Stimulated activated CD4-positive, alpha-beta T cell treated with anti-CD3 and anti-CD28 coated beads, TNF-alpha, amount 100 ng/mL, for 1 hour (primary cell): ENCODE data around the gene B4GALT1.
"Not testable (repeated sequence)": the region's sequence is repeated elsewhere in the genome, so short reads cannot be mapped to it uniquely, and the experiment has no call there.

Source experiments
- DNase-seq, 3 donors: peaks; one replicate each; pipeline ENCODE4 v3.0.0-alpha.2; 2020; ENCODE audit warnings: low read depth in 3 of 3, low spot score in 1 of 3

B4GALT1 gene

DNA sequence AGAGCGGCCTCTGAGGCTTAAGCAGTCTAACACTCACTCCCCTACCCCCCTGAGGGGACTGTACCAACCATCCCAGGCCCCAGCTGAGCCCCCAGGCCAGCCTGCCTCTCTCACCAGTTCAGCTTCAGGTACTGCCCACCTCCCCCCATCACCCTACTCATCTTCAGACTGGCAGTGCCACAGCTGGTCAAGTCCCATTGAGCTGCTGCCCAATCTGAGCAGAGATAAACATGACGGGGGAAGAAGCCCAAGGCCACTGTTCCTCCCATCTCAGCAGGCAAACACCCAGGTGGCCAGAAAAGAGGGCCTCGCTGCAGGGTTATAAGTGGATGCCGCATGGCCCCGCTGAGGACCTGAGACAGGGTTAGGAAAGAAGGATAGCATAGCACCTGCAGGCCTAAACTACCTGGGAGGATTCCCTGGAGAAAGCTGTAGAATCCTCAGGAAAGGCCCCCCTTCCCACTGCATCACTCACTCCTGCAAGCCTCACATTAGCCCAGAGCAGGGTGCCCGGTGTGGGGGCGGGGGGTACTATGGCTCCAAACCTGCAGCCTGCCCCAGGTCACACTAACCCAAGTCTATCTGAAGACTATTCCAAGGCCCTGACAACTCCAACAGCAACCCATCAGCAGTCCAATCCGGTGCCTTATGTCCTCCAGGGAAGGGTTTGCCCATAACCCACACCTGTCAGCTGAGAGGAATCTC, 3.6 kb downstream of the B4GALT1 start:
- no peak for DNase-seq

DNA sequence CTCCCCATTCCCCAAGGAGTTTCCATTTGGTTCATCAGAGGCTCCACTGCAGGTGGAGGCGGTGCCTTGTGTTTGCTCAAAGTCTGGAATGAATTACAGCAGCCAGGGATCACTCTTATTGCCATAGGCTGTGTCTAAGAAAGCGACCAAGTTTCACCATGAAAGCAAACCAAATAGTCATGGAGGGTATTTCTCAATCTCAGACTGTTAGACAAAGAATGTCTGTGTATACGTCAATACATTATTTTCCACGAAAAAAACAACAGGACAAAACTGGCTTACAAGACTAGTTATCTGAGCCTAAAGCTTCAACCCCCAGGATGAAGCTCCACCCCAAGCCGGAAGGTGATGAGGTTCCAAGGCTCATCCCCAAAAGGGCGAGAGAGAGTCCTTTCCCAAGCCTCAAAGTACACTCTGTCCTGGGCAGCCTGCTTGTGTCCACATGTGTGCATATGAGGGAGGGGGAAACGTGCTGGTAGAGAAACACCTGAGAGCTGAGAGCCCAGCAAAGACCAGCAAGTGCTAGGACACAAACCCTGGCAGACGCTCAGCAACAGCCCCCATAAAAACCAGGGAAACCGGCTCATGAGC, 4.3 kb downstream of the B4GALT1 start:
- DNase-seq, result no peak

DNA sequence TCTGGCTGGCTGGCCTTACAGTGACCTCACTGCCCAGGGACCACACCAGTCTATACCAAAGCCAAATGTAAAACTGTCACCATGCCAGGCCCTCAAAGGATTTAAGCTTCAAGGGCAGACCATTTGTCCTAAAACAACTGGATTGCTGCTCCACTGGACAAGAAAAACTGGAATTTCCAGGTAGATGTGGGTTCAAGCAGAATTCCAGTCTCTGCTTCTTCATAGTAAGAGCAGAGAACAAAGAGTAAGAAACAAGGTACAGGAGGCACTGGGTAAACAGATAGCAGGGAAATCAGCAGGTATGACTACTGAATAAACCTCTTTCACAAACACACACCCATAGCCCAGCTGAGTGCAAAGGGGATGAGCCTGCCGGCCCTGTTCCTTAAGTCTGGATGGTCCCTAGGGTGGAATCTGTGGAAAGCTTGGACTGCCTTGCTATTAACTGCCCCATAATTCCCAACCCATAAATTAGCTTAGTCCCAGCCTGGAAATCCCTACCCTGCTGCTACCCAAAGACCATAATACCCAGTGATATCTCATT, 5.5 kb downstream of the B4GALT1 start:
- DNase-seq, result no peak

DNA sequence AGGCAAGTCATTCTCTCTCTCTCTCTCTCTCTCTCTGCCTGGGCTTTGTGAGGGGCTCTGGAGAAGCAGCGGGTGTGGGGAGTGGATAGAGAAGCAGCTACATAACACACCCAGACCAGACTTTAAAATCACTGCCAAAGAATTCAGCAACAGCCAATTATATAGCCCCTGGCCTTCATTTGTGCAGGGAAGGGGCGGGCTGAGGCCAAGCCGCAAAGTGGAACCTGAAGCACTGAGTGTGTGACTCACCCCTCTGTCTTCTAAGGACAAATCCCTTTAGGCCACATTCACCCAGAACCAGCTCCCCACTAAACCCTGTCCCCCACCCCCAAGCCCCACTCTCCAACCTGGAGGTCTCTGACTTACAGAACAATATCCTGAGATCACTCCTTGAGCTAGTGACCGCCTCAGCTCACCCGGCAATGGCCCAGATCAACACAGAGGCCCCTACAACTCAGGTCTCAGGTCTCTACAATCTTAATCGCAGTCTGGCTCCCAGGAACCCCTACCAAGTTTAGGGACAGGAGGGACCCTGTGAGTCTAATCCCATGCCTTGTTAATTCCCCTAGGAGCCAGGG, 6.0 kb downstream of the B4GALT1 start:
- DNase-seq, result no peak

DNA sequence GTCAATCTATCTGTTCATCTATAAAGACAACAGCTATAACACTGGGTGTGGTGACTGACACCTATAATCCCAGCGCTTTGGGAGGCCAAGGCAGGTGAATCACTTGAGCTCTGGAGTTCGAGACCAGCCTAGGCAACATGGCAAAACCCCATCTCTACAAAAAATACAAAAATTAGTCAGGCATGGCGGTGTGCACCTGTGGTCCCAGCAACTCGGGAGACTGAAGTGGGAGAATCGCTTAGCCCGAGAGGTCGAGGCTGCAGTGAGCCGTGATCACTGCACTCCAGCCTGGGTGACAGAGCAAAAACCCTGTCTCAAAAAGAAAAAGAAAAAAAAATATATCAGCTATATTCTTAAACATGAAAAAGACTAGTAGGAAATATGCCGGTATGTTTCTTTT, 6.7 kb downstream of the B4GALT1 start:
- DNase-seq, result not testable (repeated sequence)

DNA sequence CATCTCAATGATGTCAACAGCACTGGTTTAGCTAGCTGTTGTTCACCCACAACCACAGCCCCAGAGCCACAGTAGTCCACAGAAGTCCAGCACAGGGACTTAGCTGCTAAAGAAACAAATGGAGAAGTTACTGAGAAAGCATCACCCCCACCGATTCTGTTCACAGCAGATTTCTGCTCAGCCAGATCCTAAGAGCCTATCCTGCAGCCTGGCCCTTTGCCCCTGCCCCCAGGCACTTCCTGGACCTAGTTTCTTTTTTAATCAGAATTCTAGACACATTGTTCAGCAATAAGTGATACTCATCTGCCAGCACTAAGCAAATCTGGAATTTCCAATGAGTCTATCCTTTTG, 7.4 kb downstream of the B4GALT1 start:
- peak in 1 of 3 donors; percentile 42 for DNase-seq

DNA sequence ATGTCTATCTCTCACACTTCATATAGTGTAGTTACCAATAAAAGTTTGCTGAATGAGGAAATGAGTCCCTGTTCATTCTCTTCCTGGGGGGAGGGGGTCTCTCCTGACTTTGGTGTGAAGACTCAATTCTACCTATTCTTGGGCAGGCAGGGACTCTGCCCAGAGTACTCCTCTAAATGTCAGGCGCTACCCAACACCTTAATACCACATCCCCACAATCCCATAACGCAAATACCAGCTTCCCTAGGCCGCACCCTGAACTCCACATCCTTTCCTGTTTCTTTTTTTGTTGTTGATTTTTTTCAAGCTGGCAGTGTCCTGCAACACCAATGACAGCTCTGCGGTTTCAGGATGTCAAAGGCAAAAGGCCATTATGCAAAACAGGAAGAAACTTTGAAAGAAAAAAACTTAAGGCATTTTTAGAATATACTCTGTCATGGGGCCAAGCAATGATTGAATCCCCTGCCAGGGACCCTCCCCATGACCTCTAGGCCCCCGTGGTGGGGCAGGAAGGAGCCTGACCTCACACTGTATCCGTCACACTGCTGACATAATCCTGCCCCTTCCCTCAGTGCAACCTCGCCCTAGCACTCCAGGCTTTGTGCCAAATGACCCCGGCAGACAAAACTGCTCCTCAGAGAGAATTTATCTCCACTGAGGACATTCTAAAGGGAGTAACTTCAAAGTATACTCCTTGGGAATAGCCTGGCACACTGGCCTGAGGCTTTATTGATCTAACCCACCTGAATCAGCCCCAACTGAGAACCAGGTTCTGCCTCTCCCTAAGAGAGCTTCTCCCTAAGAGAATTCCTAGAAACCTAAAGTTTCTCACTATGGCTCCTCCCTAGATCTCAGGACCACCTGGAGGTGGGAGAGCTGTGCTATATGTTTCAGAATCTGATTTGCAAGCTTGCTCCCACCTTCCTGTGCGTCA, 8.0 kb downstream of the B4GALT1 start:
- no peak for DNase-seq

DNA sequence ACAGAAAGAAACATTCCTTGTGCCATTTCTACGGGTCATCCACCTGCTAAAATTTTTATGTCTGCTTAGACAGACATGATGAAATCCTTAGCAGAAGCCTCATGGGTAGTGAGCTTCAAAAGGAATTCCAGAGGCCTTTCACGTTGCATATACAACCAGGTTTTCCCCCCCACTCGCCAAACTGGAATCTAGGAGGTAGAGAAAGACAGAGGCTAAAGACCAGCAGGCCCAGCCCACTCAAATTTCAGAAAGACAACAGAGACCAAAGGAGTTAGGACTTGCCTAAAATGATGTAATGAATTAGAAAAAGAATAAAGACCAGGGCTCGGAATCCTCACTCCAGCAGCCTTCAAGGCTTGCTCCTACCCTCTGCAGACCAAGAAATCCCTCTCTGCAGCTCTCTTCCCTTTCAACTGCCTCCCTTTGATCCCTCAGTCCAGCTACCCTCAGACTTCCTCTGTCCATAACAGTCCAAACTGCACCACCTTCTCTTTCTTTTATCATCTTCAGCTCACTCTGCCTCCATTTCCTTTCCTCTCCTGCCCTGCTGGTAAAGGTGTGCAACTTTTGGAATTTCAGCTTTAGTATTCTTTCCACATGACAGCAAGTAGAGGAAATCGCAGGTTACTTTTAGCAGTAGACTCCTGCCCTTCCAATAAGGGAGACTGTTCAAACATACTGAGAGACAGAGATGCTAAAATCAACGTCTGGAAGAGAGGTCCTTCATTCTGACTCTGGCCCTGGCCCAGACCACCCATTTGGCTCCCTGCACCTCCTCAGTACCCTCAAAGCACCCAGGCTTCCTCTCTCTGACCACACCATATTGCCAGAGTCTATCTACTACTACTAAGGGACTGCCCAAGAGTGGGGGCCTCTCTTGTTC, 8.9 kb downstream of the B4GALT1 start:
- no peak for DNase-seq

DNA sequence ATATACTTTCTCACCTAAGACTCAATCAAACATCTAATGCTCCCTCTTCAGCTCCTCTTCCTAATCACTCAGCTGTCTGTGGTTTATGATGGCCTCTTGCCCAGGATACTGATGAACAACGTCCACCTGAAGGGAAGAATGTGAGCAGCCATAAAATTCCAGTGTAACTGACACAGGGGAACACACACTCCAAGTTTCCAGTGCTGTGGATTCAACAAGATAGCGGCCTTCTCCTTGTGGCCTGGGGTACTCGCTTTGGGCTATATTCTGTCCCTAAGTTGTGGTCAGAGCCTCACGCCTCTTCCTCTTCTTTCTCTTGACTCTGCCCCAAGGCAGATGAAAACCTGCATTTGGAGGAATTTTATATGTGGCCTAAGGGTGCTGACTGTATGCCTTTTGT, 11.7 kb downstream of the B4GALT1 start:
- no peak for DNase-seq

DNA sequence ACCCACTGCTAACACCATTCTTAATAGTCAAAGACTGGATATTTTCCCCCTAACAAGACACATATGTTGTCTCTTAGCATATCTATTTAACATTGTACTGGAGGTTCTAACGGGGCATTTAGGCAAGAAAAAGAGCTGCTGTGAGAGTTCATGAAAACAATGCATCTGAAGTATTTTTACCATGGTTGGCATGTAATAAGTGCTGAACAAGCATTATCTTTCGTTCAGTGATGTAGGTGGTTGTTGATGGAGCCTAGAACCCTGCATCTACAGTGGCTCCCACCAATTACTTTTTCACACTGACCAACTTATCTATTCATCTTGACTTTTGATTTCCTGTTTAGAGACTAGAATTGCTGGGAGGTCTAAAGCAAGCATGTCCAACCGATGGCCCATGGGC, 12.8 kb downstream of the B4GALT1 start:
- DNase-seq, result no peak

DNA sequence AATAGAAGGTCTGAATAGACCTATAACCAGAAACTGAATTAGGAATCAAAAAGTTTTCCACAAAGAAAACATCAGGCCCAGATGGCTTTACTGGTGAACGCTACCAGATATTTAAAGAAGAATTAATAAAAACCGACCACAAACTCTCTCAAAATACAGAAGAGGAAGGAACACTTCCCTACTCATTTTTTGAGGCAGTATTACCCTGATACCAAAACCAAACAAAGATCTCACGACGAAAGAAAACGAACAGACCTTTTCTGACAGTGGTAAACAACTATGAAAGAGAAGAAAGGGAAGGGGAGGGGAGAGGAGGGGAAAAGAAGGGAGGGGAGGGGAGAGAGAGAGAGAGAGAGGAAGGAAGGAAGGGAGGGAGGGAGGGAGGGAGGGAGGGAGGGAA, 13.5 kb downstream of the B4GALT1 start:
- no peak for DNase-seq

DNA sequence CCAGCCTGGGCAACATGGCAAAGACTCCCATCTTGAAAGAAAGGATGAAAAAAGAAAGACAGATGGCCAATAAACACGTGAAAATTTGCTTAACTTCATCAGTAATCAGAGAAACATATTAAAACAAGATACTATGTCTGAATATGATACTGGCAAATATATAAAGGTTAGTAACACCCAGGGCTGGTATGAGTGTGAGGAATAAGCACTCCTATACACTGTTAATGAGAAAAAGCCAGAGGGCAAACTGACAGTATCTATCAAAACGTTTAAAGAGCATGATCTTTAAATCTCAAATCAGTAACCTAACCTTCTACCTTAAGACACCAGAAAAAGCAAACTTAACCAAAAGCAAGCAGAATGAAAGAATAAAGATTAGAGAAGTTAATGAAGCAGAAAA, 14.1 kb downstream of the B4GALT1 start:
- DNase-seq, result no peak

DNA sequence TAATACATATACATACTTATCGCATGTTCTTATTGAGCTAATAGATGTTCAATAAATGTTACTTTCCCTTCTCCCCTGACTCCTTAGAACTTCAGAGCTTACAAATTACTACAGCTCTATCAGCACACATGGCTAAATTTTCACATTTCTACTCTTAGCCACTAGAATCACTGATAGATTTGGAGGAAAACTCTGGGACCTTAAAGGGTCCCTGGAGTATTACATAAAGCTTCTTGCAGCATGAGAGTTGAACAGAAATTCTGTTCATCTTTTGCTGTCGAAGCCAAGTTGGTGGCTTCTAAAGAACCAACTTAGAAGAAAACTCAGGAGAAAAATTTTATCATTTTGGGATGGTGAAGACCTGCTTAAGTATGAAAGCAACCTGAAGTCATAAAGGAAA, 15.5 kb downstream of the B4GALT1 start:
- no peak for DNase-seq

DNA sequence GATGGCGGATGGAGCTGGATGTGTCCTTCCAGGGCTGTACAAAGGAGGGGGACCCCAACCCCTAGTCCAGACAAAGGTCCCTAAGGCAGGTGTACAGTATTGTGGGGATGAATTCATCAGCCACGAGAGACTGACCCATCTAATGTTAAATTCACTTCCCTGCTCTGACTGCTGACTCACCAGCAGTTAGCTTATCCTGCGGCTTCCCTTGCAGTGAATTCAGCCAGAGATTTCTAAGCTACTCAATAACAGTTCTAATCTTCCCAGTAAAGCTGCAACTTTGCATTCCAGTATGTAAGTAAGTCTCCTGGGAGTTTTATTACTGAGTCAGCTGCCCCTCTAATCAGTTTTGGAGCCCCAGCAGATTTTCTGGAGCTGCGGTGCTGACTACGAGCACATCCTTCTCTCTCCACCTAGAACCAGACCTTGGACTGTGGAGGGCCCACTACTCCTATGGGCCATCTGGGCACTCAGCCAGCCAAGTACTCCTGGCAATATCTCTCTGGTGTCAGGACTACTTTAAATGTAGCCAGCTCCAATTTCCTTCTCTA, 16.1 kb downstream of the B4GALT1 start:
- no peak for DNase-seq

DNA sequence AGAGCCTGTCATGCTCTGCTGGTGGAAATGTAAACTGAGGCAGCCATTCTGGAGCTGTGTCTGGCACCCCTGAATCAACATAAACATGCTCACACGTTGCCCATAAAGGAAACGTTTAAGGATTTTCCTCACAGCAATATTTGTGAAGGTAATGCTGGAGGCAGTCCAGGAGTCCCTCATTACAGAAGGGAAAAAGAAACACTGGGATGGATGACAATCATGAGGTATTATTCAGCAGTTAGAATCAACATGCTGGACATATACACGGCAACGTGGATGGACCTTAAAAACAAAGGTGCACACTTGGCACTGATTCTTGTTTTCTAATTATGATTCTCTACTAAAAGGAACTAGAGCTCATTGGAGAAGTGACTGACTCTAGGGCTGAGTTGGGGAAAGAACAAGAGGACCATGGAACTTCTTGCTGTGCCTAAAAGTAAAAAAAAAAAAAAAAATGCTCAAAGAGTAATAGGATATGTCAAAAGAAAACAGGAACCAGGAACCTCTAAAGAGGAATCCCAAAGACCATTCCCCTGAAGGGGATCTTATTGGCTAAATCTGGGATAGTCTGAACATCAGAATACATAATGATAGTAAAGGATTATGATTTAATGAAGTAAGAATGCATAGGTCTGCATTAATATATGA, 18.6 kb downstream of the B4GALT1 start:
- no peak for DNase-seq

DNA sequence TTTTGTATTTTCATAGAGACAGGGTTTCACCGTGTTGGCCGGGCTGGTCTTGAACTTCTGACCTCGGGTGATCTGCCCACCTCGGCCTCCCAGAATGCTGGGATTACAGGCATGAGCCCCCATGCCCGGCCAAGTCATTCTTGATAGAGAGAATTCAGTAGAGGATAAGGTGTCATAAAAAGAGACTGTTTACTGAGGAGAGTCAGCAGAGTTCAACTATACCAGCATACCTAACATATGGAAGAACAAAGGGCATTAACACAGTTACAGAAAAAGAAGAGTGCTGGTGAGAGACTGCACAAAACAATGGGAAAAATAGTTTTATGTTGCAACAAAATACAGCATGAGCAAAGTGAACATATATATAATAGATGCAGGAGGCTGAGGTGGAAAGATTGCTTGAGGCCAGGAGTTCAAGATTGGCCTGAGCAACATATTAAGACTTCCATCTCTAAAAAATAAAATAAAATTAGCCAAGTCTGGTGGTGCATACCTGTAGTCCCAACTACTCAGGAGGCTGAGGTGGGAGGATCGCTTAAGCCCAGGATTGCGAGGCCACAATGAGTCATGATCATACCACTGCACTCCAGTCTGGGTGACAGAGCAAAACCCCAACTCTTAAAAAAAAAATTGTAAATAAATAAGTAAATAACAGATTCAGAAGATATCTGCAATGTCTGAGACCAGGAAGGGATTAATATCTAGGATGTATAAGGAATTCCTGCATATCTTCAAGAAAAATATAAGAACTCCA, 19.5 kb downstream of the B4GALT1 start:
- DNase-seq, result no peak

DNA sequence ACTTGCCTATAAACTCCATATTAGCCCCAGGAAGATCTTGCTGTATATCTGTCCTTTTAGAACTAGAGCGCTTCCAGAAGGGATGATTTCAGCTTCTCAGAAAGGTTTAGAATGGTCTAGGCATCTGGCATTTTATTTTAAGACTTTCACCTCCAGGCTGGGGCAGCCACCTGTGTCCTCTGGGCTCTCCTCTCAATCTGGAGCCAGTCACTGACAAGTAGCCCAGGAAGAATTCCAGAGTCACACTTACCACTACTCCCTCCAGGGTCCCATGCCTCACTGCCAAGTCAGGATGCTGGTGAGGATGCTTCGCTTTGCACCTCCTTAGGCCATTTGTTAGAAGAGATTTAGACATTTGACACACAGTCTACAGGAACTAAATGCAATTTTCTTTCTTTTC, 20.8 kb downstream of the B4GALT1 start:
- DNase-seq, result no peak

DNA sequence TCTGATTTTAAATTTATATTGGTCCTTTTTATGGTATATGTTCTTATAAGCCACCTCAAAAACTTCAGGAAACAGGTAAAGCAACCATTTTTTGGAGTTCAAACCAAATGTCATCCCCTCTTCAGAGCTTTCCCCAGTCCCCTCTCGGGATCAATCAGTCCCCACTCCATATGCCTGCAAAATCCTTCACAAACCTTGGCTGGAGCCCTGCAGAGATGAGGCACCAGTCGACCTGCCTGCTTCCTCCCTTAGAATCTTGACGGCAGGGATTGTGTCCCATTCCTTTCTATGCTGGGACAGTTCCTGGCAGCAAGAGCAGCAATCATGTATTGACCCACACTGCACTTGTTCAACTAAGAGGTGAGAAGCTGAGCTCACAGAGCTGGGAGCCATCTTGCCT, 22.6 kb downstream of the B4GALT1 start:
- no peak for DNase-seq

DNA sequence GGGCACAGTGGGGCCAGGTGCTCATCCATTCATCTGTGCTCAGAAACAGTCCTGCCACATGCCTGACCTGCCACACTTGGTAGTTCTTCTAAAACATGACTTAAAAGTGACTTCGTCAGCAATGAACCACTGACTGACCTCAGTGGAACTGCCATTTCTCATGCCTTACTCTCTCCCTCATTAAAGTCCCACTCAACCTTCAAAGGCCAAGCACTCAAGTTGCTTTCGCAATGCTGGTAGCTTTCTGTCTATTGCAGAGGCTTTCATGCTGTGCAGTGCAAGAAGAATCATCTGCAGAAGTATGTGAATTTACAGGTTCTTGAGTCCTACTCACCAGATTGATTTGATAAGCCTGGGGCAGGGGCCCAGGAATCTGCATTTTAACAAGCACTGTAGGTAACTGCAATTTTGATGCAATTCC, 23.9 kb downstream of the B4GALT1 start:
- no peak for DNase-seq
